Hypothalamus (tissue), 51 donors: Measurements from ENCODE around the gene TNFAIP8L3.

Source experiments
- DNase-seq, 51 donors: peaks; one replicate each; lab custom pipeline; 2025; lab: John Stamatoyannopoulos, UW

TNFAIP8L3 gene

DNA sequence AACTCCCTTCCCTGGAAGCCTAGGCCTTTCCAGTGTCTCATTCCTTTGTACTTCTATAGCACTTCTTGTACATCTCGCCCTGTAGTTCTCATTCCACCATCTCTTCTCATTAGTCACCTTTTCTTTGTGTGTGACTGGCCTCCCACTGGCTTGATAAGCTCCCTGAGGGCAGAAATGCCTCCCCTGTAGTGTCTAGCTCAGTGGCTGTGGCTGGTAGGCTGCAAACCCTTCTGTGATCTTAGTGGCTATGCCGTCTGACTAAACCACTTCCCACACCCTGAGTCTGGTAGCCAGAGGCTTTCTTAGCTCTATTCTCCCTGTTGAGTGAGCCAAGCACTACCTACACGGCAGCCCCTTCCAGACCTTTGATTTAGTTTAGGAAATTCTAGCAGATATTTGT, 24.4 kb upstream of the TNFAIP8L3 start:
- no peak for DNase-seq

DNA sequence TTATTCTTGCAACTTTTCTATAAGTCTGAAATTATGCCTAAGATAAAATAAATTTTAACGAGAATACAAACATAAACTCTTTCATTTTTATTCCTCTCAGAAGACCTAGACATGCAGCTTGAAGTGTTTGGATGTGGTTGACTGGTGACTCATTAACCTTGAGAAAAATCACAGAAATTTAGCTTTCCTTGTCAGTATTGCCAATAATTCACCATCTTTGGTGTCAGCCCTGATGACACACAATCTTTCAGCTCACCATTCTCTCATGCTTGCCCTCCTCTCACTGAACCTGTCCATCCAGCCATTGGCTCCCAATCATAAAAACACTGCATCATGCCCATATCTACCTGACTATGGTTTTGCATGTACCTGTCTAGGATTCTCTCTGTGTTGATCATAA, 22.6 kb upstream of the TNFAIP8L3 start:
- no peak for DNase-seq

DNA sequence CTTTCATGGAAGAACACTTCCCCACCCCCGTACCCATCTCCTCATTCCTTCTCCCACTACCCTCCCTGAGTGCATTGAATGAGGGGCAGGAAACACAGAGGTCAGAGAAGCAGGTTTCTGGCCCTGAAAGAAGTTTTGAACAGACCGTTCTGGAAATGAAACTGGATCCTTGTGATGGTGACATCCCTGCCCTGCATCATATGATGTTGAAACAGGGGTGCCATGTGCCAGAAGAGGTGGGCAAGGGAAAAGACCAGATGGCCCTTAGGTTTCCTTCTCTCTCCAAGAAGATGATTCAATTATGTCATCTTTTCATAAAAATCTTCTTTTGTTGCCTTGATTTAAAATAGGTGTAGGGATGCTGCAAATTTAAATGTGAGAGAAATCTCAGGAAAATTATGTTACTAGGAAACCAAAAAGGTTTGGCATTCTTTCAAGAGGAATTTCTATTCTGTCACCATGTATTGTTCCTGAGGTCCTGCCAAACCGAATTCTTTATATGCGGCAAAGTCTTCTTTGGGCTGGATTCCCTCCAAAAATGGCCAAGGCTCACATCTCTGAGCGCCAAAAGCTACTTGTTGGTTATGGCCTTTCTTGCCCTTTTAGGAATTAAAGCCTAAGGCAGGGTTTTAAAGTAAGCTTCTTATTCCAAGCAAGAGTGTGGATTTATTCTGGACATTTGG, 19.9 kb upstream of the TNFAIP8L3 start:
- no peak for DNase-seq

DNA sequence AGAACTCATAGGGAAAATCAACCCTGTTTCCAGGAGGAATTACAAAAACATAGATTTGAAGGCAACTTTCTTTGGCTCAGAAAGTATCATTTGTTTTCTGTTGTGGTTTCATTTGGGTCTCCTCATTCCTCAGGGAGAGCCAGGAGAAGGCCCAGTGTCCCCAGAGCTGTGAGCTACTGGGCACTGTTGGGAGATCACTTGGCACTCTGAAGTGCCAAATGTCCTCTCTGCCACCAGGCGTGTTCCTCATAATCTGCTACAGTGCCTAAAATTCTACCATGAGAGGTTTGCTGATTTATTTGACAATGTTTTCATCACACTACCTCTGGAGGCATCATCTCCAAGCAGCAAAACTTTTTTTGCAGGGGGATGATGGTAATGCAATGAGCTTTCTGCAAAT, 17.4 kb upstream of the TNFAIP8L3 start:
- DNase-seq: no peak

DNA sequence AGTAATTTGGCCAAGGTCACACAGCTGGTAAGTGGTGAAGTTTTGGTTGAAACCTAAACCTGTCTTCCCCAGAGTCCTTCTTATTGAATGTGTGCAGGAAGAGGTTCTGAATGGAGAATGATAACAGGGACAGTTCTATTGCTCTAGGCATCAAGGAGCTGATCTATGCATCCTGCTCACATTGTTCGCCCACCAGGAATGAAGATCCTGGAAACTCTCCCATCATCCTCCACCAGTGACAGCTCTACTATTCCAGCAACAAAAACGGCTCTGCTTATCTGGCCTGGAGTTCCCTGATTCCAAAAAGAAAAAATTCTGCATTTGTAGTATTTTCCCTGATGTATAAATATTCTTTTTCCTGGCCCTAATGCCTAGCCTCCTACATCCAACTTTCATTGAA, 16.4 kb upstream of the TNFAIP8L3 start:
- no peak for DNase-seq

DNA sequence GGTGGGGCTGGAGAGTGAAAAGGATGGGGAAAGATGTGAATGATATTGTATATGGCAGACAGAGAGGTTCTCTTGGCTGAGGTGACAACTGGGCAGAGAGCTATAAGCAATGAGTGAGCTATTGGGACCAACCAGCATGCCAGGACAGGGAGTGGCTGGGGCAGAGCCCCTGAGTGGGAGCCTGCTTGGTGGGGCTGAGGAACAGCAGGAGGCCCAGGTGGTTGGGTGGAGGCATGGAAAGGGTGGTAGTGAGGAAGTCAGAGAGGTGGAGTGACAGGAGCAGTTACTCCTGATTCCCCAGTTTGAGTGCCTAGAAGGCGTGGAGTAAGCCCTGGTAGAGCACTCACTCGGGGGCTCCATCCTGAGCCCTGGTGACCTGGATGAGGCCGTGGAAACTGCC, 15.5 kb upstream of the TNFAIP8L3 start:
- DNase-seq: no peak

DNA sequence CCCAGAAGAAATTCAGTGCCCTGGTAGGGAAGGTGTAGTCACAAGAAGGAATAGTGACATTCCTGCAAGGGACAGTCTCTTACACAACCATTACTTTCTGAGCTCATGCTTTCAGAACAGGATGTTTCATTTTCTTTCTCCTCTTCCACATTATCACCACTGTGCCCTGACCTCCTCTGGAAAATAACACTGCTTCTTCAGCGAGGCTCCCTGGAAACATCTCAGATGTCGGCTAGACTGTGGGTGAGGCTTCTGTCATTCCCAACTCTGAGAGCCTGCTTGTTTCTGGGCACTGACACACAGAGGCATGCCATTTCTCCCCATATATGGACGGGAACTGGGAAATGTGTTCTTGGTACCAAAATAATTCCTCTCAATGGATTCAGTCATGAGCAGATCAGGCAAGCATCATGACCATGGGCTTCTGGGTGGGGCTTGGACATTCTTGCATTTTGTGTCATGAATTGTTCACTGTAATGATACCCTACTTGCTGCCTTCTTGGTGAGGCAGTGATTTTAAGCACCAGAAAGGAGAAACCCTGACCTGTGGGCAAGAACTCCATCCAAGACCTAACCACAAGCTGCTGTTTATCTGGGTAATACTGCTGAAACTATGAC, 14.3 kb upstream of the TNFAIP8L3 start:
- DNase-seq: no peak

DNA sequence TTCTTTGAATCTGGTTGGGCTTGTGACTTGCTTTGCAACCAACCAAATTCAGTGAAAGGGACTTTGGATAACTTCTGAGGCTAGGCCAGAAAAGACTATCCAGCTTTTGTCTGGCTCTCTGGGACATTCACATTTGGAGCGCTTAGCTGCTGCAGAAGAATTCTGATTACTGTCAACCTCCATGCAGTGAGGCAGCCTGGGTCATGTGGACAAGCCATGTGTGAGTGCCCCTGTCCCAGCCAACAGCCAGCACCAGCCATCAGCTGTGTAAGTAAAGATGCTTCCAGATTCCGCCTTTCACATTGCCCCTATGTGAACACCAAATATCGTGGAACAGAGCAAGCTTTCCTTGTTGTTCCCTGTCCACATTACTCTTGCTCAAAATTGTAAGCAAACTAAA, 12.9 kb upstream of the TNFAIP8L3 start:
- peak in 3 of 51 donors; percentile 1 to 25 (median 8) for DNase-seq

DNA sequence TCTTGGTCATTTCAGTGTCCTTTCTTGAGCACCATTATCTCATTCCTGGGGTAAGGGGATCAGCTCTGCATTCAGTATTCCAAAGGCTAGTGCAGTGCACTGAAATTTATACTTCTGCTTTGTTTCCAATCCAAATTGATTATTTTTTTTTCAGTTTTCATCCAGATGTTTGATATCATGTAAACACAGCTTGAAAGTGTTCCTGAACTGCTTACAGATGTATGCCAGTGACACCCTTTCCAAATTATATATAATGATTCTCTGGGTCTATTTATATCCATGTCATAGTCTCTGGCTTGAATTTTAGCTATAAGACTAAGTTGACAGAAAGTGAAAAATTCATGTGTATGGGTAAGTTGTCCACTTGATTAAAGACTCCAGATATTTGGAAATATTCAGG, 11.8 kb upstream of the TNFAIP8L3 start:
- no peak for DNase-seq

DNA sequence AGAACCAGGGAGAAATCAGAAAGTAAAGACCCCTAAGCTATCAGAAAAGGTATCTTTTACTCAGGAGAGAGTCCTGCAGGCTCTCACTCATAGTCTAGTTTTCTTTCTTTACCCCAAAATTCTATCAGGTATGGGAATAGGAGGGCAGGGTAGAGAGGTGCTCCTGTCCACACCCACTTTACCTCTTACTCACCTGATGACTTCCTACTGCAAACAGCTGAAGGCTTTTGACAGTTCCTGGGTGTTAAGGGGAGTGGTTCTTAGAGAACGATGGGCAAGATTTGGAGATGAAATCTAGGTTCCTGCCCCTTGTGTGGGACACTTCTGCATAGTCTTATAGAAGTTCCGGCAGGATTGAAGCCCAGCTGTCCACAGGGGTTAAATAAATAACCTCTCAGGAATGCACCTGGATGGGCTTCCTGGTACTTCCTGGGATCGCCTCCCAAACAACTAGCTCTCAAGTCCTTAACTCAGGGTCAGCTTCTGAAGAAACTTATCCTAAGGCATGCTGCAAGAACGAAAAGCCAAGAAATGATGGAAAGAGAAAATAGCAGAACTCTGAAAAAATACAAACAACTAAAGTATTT, 10.8 kb upstream of the TNFAIP8L3 start:
- no peak for DNase-seq

DNA sequence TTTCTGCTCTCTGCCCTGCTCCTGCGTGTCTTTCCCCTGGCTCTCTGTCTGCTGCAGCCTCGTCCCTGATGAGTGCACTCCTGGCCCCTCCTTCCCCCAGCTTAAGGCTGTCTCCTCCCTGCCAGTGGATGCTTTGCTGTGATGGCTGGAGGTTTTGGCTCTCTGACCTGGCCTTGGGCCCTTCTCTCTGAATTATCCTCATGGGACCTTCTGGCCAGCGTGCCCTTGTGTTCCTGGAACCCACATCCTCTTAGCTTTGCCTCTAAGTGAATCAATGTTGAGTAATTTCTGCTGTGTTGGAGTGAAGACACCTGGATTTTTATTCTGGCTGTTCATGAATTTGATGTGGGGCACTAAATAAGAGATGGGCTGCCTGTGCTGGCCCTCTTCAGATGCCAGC, 9.8 kb upstream of the TNFAIP8L3 start:
- peak in 2 of 51 donors; percentile 9 to 11 for DNase-seq

DNA sequence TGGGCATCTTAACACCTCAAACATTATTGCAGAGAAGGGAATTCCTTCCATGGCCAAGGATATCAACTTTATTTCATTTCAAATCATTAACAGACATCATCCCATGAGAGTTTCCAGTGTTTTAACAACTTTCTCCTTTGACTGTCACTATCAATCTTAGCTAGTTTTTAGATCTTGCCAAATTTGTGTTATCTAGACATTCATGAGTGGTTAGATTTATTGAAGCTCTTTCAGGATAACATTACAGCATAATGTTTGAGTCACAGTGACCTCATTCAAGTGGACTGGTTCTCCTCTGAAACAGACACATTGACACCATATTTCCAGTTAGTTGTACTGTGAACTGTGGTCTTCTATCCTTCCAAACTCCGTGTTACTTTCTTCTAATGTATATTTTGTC, 8.6 kb upstream of the TNFAIP8L3 start:
- no peak for DNase-seq

DNA sequence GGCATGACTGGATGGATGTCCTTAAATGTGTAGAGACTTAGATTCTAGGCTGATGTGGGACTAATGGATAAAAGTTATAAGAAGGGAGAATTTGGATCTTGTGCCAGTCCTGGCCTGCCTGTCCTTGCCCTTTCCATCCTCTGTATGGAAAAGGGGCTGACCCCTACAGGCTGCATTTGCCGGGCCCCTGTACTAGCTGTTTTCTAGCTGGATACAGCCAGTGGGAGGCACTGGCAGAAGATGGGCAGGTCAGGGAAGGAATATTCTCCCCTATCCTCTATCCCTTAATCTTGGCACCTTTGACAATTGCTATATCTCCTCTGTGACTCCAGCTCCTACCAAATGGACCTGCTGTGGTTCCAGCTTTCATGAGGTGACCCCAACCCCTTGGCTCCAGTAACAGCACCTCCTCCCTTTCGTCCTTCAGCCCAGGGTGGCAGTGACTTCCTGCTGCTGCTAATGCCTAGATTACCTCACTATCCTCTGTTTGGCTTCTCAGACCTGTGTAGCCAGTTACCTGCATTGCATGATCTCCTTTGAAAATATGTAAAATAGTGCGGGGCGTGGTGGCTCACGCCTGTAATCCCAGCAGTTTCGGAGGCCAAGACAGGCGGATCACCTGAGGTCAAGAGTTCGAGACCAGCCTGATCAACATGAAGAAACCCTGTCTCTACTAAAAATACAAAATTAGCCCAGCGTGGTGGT, 6.2 kb upstream of the TNFAIP8L3 start:
- DNase-seq: no peak

DNA sequence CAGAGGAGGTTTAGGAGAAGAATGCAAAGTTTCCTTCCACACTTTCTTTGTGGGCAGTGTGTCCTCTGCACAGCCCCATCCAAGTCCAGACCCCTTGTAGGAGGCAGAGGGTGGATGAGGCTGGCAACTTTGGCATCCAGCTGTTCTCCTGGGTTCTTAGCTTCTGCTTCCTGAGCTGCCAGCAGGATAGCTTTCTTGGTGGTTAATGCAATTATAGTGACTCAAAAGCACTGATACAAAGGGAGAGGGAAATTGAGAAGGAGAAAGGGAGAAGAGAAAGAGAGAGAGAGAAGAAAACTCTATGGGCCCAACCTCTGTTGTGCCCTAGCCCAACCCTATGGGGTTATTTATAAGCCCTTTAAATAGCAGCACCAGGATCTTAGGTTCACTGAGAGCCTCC, 4.5 kb upstream of the TNFAIP8L3 start:
- DNase-seq: no peak

DNA sequence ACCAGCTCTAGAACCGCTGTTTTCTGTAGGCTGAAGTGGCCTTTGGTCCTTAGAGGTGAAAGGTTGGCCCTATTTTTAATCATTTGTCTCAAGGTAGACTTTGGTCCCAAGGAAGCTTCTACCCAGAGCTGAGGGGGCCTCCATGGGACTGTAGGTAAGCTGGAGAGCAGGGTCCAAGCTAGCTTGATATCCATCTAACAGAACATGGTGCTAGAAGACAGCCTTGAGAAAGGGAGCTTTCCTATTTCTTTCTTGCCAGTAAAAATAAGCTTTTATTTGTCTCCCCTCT, 3.6 kb upstream of the TNFAIP8L3 start:
- DNase-seq: no peak

DNA sequence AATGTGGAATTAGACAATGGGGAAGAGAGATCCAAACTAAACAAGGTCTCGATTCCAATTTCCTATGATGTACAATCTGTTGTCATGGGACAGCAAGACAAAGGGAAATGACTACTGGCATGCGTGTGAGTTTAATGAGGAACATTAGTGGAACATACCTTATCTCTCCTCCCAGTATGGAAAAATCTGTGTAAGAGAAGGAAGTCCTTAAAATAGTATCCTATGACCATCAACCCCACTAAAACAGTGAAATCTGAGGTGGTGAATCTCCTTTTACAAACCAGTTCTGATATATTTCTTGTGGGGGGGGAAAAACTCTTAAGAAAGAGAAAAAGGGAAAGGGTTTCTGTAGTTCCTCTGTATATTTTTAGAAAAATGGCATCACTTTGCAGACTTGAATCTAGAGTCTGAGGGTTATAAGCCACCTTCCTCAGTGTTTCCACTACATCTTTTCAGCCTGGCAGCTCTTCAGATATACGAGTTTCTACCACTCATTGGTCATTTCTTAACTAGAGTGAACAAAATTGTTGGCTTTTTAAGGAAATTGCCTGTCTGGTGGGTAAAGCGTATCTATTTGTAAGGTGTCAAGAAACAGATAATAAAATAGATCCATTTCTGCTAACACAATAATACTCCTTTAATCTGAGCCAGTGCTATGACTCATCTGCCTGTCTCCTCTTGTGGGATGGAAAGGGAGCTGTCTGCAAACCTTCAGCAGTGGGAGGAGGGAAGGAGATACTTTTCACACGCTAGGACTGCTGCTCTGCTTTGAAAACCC, 3.0 kb upstream of the TNFAIP8L3 start:
- DNase-seq: peak in 1 of 51 donors; percentile 42

DNA sequence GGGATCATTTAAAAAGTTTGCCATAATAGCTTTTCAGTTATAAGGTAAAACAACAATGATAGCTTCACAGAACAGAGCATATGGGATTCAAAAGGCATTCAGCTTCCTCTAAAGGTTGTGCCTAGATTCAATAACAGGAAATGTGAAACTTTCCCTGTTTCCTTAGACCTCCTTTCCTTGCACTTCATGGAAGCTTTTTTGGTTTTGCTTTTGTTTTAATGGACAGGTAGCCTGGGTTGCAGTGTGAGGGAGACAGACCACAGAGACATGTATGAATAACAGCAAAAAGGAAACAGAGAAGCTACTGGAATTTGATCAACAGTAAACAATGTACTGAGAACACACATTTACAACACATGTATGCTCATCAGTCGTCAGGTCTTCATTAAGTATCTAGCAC, 2.3 kb upstream of the TNFAIP8L3 start:
- DNase-seq: no peak

DNA sequence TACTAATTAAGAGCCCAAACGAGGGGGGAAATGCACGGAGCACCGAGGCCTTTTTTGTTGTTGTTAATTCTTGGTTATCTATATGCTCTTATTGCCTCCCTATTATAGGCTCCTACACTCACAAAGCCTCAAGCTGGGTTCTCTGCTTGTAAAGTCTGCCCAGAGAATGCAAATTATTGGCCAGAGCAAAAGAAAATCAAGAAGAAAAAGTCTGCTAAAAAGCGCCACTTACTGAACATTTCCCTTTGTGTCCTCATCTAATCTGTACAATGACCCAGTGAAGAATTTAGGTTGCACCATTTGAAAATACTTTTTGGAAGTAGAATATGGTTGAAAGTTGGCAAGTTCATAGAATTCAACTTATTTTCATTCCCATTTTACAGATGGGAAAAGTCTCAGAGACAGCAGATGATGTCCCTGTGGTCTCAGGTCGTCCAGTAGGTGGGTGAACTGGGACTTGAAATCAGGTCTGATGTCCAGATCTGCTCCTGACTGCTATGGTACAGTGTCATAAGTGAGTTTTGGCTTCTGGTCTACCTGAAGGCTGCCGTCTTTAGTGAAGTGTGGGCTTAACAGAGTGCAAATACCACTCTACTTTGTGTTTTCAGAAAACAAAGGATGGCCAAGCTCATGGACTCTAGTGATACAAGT, 1.1 kb upstream of the TNFAIP8L3 start:
- DNase-seq: no peak

DNA sequence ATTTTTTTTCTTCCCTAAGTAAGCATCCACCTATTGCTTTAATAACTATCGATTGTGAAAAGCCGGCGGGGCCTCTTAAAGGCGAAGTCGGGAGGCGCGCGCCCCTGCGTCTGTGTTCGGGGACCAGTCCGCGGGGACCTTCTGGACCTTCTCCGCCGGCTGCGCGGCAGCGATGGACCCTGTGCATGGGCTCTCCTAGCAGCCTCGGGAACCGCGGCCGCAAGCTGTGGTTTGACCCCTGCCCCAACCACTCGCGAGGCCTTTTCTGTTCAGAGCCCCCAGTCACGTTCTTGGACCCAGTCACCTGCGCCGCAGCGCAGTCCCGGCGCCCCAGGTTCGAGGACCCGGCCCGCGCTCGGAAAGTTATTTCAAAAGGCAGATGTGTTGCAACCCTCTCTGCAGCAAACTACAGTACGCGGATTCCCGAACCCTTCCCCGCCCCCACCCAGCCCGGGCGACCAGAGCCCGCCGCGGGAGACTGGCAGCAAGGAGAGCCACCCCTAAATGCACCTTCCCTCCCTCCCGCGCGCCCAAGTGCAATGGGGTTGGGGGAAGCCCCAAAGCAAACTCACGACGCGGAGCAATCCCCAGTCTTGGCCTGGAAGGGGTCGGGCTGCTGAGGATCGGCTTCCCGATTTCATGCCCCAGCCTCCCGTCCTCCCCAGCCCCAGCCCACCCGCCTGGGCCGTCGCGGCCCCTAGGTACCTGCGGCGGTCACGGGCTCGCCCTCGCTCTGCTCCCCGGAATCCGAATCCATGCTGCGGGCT, 684 bp downstream of the TNFAIP8L3 start:
- DNase-seq: peak in 17 of 51 donors; percentile 8 to 61 (median 26)

DNA sequence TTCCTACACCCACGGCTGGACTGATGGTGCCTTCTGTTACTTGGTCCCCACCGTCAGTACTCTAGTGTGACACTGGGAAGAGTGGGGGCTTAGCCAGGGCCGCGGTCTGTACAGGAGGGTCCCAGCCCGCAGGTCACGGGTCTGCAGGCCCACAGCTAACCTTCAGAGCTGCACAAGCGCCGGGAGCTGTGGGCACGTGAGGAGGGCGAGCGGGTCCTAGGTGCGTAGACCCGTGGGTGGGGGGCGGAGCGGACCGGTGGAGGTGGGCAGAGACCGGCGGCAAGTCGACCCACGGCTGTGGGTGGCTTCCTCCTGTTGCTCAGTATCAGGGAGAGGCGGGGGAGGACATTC, 1.2 kb downstream of the TNFAIP8L3 start:
- peak in 1 of 51 donors; percentile 16 for DNase-seq
